Heart left ventricle (tissue), 16 donors: ENCODE results near the gene TCF19. TPM values are rescaled to one million over a fixed set of nuclear protein-coding genes. Genes with fewer than 3 reads are reported as not detected.

Experiments used
- ATAC-seq, 4 donors: fragments of 200-7000 bp; cut with Tn5 transposase; one replicate each; pipeline ENCODE4 v1.9.1; 2020 to 2022; ENCODE audit warnings: moderate library complexity in 4 of 4, mild to moderate bottlenecking in 3 of 4, moderate number of reproducible peaks in 1 of 4
- DNase-seq, 5 donors: peaks; one replicate each; pipeline ENCODE4 v3.0.0-alpha.2; 2020
- H3K27ac ChIP-seq, 12 donors: fragments of 200-600 bp; sonication (generic) in 4 of 12; one replicate each; pipeline versions ENCODE4 v1.5.0 to v1.8.0; 2016 to 2022; ENCODE audit warnings: mild to moderate bottlenecking in 2 of 12
- H3K27me3 ChIP-seq, 9 donors: fragments of 200-600 bp; sonication (generic) in 2 of 9; one replicate each; pipeline versions ENCODE4 v1.5.1 to v1.8.0; 2016 to 2022; ENCODE audit warnings: mild to moderate bottlenecking in 3 of 9
- H3K36me3 ChIP-seq, 9 donors: fragments of 200-600 bp; sonication (generic) in 2 of 9; one replicate each; pipeline versions ENCODE4 v1.5.0 to v1.8.0; 2018 to 2022; ENCODE audit warnings: mild to moderate bottlenecking in 2 of 9
- H3K4me1 ChIP-seq, 12 donors: fragments of 200-600 bp; sonication (generic) in 4 of 12; one replicate each; pipeline versions ENCODE4 v1.5.0 to v1.8.0; 2016 to 2022; ENCODE audit warnings: mild to moderate bottlenecking in 3 of 12
- H3K4me3 ChIP-seq, 12 donors: fragments of 200-600 bp; sonication (generic) in 4 of 12; one replicate each; pipeline versions ENCODE4 v1.5.0 to v1.8.0; 2017 to 2022; ENCODE audit warnings: mild to moderate bottlenecking in 9 of 12, moderate library complexity in 4 of 12
- H3K9me3 ChIP-seq, 12 donors: fragments of 200-600 bp; sonication (generic) in 4 of 12; one replicate each; pipeline versions ENCODE4 v1.5.0 to v1.8.0; 2016 to 2022; ENCODE audit warnings: mild to moderate bottlenecking in 1 of 12
- POLR2A ChIP-seq, 2 donors: fragments of 450-650 bp; IDR thresholded peaks; one replicate each; pipeline ENCODE4 v1.6.1; 2017; ENCODE audit warnings: antibody characterized with exemption in 2 of 2, mild to moderate bottlenecking in 2 of 2, moderate library complexity in 2 of 2
- WGBS, 4 donors: extraction: QIAGEN DNeasy Blood & Tissue Kit in 2 of 4; methylation state at CpG; one replicate each; pipeline versions ENCODE4 v1.1.5 to v1.1.7; 2013 to 2018; 5-methylcytosine and 5-hydroxymethylcytosine counted together
- intact Hi-C, 10 donors: fragments of 100-400 bp; cut with DNase I; formaldehyde crosslinking; loops; one replicate each; pipeline versions ENCODE4 v1.11.1 to v1.14.2; 2022
- polyA plus RNA-seq, 2 donors: library from polyadenylated mRNA; stranded (reverse); fragments of 200-250 nt; gene quantifications; one replicate each; pipeline ENCODE4 v1.2.3, GENCODE V29; 2013
- total RNA-seq, 9 donors: library from RNA; depleted of rRNA in 2 of 9; stranded (reverse); fragments of >200 nt in 2 of 9; fragmentation: NEBNext Ultra II Directional in 3 of 9; extraction: Animal tissue kit (Norgen Biotek cat#: 25700) in 3 of 9; gene quantifications; one replicate each; pipeline versions ENCODE4 v1.1.0 to v1.2.4, GENCODE V29; 2016 to 2023
- TF ChIP-seq, protein P1 (sequence below), 12 donors: fragments of 200-600 bp; sonication (generic) in 4 of 12; IDR thresholded peaks; one replicate each; pipeline versions ENCODE4 v1.5.0 to v1.8.0; 2018 to 2022; ENCODE audit warnings: antibody characterized with exemption in 12 of 12, mild to moderate bottlenecking in 5 of 12
- donor health status: ischemic (EF 13 %, LVEDD 7.1; RV severe dilation, severe dysfunction).
- donor health status: healthy with polysubstance abuse.
- donor health status: DM: no; HTN: yes; CAD: no.
- donor health status: DM: no; HTN: no; CAD: no.
- donor health status: ischemic (EF 25% LVEDD 6.9; RV normal size, moderate dysfunction).
- donor health status: ischemic (EF 25% LVEDD 5.7; RV mildly dilated, moderate dysfunction).
- donor health status: healthy.
- donor health status: DM: yes; HTN: yes; CAD: no.
- donor health status: ischemic (EF 35%, LVEDD 5.7; RV mildly dilated, moderate dysfunction).
- donor health status: nonischemic (EF 11% LVEDD 7.7; RV severe dilation, severe dysfunction).
- donor health status: DM: yes; HTN: yes; CAD: no.
- donor health status: PGD.
- donor health status: ischemic (EF 29% LVEDD 5.4; RV normal size, mild dysfunction).
- donor health status: nonischemic (EF 23%, LVEDD 6.1; RV moderate dilation, normal function).

TCF19 gene
- total and polyA plus RNA-seq, 11 donors = 1.8 to 12.9 (median 2.6) TPM

DNA sequence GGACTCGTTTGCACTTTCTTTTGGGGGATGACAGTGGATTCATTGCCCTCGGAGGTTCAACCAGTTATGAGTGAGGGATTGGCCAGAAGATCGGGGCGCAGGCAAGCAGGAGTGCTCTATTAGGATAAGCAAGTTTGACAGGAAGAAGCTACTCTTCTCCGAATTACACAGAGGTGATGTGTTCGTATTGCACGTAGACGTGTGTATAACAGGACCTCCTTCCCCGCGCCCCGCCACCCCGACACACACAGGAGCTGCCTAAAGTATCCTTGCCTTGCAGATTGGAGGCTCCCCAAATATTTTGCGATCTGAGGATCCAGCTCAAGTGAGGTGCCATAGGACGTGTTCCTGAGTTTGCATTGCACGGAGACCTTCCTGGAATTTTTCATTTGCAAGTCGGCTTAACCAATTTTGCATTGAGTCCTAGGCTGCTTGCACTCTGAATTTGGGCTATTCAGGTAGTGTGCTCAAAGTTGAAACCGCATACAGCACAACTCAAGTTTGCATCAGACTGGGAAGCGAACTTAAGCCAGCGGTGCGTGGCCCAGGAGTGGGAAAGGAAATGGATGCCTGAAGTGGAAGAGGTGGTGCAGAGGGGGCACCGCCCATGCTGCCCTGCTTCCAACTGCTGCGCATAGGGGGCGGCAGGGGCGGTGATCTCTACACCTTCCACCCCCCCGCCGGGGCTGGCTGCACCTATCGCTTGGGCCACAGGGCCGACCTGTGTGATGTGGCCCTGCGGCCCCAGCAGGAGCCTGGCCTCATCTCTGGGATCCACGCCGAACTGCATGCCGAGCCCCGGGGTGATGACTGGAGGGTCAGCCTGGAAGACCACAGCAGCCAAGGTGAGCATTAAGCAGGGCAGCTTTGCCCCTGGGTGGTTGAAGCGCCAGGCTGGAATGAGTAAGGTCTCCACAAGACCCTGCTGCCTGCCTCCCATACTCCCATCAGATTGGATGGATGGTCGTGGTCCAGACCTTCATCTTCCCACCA lies 770 bp downstream of the TCF19 start:
- peak overlapping the region in 7 of 12 donors; percentile 6 to 83 (median 46) for H3K27ac ChIP-seq
- peaks cover 0 to 26% (median 15%) of the 10 kb centered on the region in 12 donors for H3K4me1 ChIP-seq
- peak overlapping the region; percentile 52 to 87 (median 68) for H3K4me3 ChIP-seq
- WGBS, 4 donors = 15 to 20% (median 18%) methylated on average over 29 to 35 of the region's 35 CpGs
- DNase-seq = no peak
- ATAC-seq = no peak
- intact Hi-C loops = loop anchor here in 1 of 10 donors (1.0 kb wide), 1 partner anchor 16 kb away; no protein-coding TSS in a partner anchor
- H3K27me3 ChIP-seq = no peaks in the 10 kb centered on the region
- no peaks in the 10 kb centered on the region for H3K9me3 ChIP-seq
- H3K36me3 ChIP-seq = peaks cover 0 to 32% (median 16%) of the 10 kb centered on the region in 9 donors
- no peak for TF ChIP-seq POLR2A (IDR thresholded peaks at IDR 0.05)
- TF ChIP-seq, protein P1, sequence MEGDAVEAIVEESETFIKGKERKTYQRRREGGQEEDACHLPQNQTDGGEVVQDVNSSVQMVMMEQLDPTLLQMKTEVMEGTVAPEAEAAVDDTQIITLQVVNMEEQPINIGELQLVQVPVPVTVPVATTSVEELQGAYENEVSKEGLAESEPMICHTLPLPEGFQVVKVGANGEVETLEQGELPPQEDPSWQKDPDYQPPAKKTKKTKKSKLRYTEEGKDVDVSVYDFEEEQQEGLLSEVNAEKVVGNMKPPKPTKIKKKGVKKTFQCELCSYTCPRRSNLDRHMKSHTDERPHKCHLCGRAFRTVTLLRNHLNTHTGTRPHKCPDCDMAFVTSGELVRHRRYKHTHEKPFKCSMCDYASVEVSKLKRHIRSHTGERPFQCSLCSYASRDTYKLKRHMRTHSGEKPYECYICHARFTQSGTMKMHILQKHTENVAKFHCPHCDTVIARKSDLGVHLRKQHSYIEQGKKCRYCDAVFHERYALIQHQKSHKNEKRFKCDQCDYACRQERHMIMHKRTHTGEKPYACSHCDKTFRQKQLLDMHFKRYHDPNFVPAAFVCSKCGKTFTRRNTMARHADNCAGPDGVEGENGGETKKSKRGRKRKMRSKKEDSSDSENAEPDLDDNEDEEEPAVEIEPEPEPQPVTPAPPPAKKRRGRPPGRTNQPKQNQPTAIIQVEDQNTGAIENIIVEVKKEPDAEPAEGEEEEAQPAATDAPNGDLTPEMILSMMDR (IDR thresholded peaks at IDR 0.05) = no peak

DNA sequence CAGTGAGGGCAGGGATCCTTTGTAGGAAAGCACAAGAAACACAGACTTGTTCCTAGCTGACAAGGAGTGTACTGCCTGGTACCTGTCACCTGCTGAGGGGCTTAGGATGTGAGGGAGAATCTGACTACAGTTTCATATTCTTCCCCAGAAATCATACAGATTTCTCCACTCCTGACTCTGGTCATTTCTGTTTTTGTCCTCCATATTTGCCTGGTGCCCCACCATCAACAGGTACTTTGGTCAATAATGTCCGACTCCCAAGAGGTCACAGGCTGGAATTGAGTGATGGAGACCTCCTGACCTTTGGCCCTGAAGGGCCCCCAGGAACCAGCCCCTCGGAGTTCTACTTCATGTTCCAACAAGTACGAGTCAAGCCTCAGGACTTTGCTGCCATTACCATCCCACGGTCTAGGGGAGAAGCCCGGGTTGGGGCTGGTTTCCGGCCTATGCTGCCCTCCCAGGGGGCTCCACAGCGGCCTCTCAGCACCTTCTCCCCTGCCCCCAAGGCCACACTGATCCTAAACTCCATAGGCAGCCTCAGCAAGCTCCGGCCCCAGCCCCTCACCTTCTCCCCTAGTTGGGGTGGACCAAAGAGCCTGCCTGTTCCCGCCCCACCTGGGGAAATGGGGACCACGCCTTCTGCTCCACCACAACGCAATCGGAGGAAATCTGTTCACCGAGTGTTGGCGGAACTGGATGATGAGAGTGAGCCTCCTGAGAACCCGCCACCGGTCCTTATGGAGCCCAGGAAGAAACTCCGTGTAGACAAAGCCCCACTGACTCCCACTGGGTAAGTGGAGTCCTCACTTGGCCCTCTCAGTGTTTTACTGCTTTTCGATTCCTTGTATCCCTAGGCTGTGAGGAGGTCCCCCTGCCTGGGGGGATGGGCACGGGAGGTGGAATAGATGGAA lies 3.1 kb downstream of the TCF19 start:
- intact Hi-C loops = no loop called here
- no peak for ATAC-seq
- Histone ChIP-seq H3K4me1 (peaks cover 0 to 26% (median 15%) of the 10 kb centered on the region in 12 donors), H3K36me3 (peaks cover 0 to 12% (median 2%) of the 10 kb centered on the region in 9 donors), H3K9me3 (no peaks in the 10 kb centered on the region), H3K27ac (no peak overlapping the region), H3K27me3 (no peaks in the 10 kb centered on the region), H3K4me3 (no peak overlapping the region)
- WGBS, 4 donors = 90 to 96% (median 91%) methylated on average over 19 of the region's 19 CpGs
- TF ChIP-seq POLR2A (IDR thresholded peaks at IDR 0.05) = no peak
- TF ChIP-seq, protein P1 (IDR thresholded peaks at IDR 0.05) = no peak
- no peak for DNase-seq

DNA sequence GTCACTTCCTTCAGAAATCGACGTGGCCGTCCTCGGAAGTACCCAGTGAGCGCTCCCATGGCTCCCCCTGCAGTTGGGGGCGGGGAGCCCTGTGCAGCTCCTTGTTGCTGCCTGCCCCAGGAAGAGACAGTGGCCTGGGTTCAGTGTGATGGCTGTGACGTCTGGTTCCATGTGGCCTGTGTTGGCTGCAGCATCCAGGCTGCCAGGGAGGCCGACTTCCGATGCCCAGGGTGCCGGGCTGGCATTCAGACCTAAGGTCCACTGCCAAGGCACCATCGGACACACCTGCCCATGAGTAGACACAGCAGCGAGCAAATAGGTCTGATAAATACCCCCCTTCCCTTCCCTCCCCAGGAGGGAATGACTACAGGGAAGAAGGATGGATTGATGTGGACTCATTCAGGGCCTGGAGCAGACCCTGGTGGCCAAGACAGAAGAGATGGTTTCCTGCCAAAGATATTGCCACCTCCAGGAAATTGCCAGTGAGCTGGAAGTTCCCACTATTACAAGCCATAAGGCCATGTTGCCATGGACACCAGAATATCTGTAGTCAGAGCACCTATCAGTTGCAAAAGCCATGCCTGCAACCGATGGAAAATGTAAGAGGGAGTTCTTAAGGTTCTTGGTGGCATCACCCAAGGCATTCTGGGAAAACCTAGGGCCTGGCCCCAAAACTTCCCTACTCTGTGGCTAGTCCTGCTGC lies 4.2 kb downstream of the TCF19 start:
- DNase-seq (no peak), ATAC-seq (no peak)
- Histone ChIP-seq H3K4me1 (peaks cover 0 to 19% (median 9%) of the 10 kb centered on the region in 12 donors), H3K27me3 (no peaks in the 10 kb centered on the region), H3K36me3 (peaks cover 0 to 12% (median 2%) of the 10 kb centered on the region in 9 donors), H3K9me3 (no peaks in the 10 kb centered on the region), H3K4me3 (no peak overlapping the region), H3K27ac (no peak overlapping the region)
- 81 to 90% (median 87%) methylated on average over 8 to 13 of the region's 13 CpGs for WGBS, 4 donors
- TF ChIP-seq, protein P1 (IDR thresholded peaks at IDR 0.05) = no peak
- no peak for TF ChIP-seq POLR2A (IDR thresholded peaks at IDR 0.05)
- intact Hi-C loops = no loop called here
